Stimulated activated CD4-positive, alpha-beta T cell treated with anti-CD3 and anti-CD28 coated beads, Interleukin-1b, Interleukin-23, amount 100 ng/mL, for 48 hours (primary cell): ENCODE results near the gene ZC3HAV1L.
"Not testable (repeated sequence)": the region's sequence is repeated elsewhere in the genome, so short reads cannot be mapped to it uniquely, and the experiment has no call there.

Experiments
- DNase-seq: peaks from one replicate; pipeline ENCODE4 v3.0.0-alpha.2; 2020

ZC3HAV1L gene

GRCh38 chr7:139011373-139011772, 24.5 kb downstream of the ZC3HAV1L start:
- DNase-seq = no peak

GRCh38 chr7:139004321-139005090, 31.3 kb downstream of the ZC3HAV1L start:
- DNase-seq = no peak

GRCh38 chr7:138999414-138999813, 36.4 kb downstream of the ZC3HAV1L start:
- DNase-seq = no peak

DNA sequence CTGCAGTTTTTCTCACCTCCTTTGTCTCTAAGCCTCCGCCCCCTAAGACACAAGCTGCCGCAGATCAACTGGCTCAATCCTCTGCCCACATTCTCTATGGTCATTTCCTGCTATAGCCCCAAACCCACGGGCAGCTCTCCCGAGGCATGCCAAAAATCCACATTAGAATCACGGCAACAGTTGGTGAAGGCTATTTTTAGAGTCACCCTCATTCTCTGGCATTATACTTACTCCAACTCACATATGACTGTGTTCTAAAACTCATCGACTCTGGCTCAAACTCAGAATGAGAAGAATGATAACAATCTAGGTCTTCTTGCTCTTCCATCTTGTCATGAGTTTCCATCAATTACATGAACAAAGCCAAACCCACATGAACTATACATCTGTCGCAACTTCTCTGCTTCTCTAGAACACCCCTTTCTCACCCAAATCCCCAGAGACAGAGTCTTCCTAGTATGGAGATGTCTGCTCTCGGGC, 43.8 kb downstream of the ZC3HAV1L start:
- no peak for DNase-seq

DNA sequence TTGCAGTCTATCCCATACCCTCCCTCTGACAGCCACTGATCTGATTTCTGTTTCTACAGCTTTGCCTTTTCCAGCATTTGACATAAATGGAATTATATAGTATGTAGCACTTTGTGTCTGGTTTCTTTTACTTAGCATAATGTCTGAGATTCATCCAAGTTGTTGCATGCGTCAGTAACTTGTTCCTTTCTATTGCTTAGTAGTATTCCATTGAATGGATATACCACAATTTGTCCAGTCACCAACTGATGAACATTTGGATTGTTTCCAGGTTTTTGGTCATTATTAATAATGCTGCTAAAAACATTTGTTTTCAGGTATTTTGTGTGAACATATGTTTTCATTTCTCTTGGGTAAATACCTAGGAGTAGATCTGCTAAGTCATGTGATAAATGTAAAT, 48.2 kb downstream of the ZC3HAV1L start:
- DNase-seq = no peak

- no peak for DNase-seq
Observed at GRCh38 chr7:138982204-138982623, 53.6 kb downstream of the ZC3HAV1L start.

DNA sequence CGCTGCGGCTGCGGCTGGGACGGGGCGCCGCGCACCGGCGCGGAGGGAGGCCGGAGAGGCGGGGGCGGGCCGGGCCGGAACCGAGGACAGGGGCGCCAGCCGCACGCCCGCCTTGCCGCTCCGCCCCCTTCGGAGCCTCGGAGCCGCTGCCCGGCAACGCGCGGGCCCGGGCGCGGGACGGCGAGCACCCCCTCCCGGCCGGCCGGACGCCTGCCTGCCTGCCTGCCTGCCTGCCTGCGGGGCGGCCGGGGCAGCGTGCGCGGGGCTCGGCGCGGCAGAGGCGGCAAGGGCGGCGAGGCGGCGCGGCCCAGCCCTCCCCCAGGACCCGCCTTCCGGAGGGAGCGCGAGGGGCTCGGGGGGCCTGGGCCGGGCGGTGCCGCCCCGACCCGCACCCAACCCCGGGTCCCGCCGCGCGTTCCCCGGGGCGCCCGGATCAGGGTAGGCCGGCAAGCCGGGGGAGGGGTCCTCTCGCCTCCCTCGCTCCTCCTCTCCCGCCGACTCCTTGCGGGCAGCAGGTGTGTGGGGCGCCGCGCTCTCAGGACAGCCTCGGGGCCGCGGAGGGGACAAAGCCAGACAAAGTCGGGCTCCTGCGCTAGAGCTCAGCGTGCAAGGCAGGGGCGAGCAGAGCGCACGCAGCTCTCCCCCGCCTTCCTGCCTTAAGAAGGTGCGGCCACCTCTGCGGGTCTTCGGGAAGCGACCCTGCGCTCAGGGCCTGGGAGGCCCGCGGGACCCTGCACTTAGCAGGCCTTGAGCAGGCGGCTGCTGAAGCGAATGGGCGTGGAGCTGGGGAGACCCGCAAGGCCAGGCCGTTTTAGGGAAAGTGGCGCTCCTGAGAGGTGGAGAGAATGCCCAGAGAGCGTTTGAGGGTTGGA, 54.3 kb downstream of the ZC3HAV1L start, which contains the start of gene KIAA1549:
Gene KIAA1549, minus strand, starts transcription at position 58 of the 872 bp plus-strand sequence. CDS start 120 bp downstream, outside the sequence.
- peak; percentile 50 for DNase-seq

DNA sequence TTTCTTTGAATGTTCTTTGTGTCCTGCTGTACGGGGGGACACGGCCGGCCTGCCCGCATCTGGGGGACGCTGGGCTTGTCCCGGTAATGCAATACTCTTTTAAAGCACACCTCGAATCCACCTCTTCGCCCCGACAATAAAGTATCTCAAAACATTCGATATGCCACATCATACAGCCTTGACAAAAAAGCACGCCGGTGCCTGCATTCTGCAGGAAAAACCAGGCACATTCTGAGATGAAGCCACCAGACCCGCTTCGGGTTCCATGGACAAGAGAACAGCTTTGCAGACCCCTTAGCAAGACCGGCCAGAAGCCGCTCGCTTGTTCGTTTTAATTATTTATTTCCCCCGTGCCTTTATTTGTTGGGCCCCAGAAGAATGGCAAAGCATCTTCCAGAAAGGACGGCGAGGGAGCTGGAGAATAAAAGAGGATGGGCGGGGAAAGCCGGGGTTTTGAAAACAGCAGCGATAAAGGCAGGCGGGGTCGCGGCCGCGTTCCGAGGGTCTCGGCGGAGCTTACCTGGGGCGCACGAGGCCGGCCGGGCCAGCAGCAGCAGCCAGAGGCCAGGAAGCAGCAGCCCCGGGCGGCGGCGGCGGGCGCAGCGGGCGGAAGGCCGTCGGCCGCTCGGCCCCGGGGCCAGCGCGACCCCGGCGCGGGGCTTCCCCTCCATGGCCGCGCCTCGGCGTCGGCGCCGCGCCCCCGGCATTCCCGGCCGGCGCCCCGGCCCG, 55.1 kb downstream of the ZC3HAV1L start:
- DNase-seq = no peak

DNA sequence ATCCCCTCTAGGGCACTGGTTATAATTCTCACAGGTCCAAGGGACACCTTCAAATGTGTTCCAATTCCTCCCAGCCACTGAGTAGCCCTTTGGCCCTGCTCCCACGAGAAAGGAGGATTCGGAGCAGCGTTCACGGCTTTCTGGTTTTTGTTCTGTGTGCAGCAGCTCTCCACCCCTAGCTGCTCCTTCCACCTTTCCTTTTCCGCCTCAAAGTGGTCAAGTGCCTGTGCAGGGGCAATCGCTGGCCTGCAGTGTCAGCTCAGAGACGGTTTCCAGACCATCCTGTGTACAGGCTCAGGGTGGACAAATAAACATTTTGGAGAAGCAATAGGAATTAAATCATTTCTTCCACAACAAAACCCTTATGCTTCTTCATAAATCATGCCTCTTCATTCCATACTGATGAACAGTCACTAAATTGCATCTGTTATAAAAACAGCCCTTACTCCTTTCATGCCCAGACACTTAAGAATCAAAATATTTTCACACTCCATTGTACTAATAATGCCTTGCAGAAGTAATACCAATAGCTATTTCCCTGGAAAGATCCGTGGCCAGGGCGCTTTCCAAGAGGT, 55.8 kb downstream of the ZC3HAV1L start:
- DNase-seq = no peak

DNA sequence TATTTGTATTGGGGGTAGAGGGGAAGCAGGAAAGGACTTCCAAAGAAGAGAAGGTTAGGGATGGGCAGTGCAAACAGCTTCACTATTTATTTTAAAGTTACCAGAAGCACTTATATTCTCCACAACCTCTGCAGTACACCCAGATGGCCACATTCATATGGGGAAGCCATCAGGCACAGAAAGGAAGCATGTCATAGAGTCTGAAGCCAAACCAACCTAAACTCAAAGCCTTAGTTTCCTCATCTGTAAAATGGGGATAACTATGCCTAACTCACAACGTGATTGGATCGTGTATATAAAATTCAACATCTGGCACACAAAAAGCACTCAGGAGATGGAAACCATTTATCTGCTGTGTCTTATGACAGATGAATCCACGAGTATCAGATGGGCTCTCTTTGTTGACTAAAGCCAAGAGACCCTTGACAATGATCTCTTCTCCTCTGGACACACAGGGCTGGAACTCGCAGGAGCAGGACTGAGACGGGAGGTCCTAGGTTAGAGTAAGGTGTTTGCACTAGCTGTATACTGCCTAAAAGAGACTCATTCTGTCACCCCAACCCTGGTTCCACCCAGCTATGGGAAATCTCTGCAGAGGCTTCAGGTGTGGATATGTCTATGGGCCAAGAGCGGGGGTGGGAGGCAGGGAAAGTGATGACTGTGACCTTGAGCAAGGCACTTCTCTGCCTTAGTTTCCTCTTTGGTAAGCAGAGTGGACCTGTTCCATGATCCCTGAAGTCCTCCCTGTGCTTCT, 56.4 kb downstream of the ZC3HAV1L start:
- DNase-seq = no peak

DNA sequence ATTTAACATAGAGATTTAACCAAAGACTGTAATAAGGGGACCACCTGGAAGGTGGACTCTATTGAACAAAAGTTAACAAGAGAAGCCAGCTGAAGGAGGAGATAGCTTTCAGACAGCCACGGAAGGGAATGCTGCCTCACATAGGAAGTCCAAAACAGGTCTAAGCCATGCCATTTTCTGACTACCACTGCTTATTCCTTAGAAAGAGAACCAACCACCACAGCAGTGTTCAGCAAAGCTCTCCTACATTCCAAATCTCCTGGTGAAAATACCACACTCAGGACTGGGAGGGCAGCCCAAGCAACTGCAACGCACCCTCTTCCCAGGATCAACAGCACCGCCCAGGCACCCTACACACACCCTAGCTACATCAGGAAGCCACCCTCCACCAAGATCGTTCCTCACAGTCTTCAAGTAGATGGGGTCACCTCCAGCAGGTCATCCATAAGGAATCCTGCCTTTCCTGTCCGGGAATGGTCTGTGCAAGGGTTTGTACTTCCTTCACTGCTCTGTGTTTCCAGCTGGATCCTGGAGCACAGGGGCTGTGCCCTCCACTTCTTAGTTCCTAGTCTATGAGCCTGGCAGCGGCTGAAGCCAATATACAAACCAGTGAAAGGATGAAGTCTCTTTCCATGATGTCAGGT, 57.2 kb downstream of the ZC3HAV1L start:
- DNase-seq = no peak

GRCh38 chr7:138976161-138976560, 59.7 kb downstream of the ZC3HAV1L start:
- DNase-seq = not testable (repeated sequence)
